ENCODE results near the gene CD52. TPM values are rescaled to one million over a fixed set of nuclear protein-coding genes. Genes with fewer than 3 reads are reported as not detected.

The CD52 gene
- total RNA-seq, 1 donor from 2014 or later = 449 TPM

DNA sequence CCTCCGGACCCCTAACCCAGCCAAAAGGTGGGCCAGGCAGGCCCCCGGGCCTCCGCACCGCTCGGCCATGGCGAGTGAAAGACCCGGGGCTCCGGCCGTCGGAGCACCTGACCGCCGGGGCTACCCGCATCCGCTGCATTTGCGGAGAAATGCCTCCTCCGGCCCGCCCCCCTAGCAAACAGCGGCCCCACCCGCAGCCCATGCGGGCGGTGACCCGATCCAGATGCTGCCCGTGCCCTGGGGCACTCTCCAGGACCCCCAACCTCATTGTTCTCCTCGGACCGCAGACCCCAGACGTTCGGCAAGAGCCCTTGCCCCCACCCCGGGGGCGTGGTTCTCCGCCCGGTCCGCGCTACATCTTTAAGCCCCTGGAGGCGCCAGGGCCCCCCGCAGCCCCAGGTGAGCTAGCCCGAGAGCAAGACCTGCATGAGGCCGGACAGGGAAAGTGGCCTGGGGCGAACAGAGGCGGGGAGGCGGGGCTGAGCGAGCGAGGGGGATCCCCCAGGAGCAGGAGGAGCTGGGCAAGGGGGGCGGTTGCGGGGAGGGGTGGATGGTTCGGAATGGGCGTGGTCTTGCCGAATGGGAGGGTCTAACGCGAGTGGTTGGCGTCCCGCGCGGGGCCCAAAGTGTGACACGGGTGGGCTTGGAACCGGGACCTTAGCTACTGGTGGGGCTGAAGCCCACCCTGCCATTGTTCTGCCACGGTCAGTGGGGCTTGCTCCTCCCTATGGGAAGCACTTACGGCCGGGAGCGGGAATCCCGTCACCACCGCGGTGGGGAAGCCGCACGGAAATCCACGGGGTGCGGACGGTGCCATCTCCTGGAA, 42.4 kb downstream of the CD52 start:
- Mint-ChIP-seq H3K27me3 (peaks cover 19% of the 10 kb centered on the region), H3K27ac (no peak overlapping the region), H3K36me3 (ENCODE audit: low read depth) (no peaks in the 10 kb centered on the region), H3K9me3 (no peaks in the 10 kb centered on the region), H3K4me3 (peak overlapping the region; percentile 72), H3K4me1 (peaks cover 29% of the 10 kb centered on the region)
- ATAC-seq (ENCODE audit: low read depth) = peak; percentile 65
- intact Hi-C loops (cut with micrococcal nuclease) = loop anchor here (1.0 kb wide), 1 partner anchor 49 kb away; no protein-coding TSS in a partner anchor
- TF ChIP-seq, protein P1, sequence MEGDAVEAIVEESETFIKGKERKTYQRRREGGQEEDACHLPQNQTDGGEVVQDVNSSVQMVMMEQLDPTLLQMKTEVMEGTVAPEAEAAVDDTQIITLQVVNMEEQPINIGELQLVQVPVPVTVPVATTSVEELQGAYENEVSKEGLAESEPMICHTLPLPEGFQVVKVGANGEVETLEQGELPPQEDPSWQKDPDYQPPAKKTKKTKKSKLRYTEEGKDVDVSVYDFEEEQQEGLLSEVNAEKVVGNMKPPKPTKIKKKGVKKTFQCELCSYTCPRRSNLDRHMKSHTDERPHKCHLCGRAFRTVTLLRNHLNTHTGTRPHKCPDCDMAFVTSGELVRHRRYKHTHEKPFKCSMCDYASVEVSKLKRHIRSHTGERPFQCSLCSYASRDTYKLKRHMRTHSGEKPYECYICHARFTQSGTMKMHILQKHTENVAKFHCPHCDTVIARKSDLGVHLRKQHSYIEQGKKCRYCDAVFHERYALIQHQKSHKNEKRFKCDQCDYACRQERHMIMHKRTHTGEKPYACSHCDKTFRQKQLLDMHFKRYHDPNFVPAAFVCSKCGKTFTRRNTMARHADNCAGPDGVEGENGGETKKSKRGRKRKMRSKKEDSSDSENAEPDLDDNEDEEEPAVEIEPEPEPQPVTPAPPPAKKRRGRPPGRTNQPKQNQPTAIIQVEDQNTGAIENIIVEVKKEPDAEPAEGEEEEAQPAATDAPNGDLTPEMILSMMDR (IDR thresholded peaks at IDR 0.05) = no peak
- ChIA-PET CTCF (no interaction called here), POLR2A (interaction anchor here (0.6 to 2.2 kb wide), 4 partner anchors 23 to 363 kb away, joined by 3 to 8 read pairs (median 4); partner anchors contain the start of gene PAFAH2)
- peak; percentile 50 for DNase-seq

DNA sequence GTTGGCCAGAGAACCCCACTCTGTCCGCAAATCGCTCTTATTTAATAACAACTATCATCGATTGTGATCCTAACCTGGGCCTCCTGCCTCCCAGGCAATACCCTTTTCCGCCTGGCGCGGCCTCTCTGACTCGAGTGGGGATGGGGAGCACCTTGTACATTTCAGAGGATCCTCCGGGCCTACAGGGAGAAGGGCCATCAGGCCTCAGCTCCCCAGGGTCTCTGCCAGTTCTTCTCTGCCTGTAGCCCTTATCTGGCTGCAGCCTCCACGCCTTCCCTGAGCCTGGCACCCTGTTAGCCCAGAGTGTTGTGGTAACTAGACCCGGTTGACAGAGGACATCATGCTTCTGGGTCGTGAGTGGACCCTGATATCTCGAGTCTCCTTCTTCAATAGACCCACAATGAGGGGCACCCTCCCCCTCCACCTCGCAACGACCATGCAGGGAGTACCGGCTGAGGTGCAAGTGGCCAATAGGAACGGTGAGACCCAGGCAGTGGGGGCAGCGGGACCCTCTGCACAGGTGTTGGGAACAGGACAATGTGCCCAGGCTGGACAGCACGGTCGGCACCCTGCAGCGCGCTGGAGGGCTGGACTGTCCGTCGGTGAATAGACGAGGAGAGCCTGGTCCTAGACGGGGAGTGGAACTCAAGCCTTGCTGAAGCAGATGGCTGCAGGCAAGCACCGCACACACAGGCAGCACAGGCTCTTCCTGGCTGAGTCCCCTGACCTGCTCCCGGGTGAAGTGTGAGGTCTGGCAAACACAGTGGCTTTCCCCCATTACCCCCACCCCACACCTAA, 43.2 kb downstream of the CD52 start:
- POLR2A ChIA-PET = interaction anchor here (0.6 to 2.2 kb wide), 6 partner anchors 22 to 363 kb away, joined by 3 to 8 read pairs (median 3); partner anchors contain the start of gene PAFAH2
- DNase-seq (no peak), ATAC-seq (ENCODE audit: low read depth) (no peak)
- Mint-ChIP-seq H3K4me3 (peak overlapping the region; percentile 72), H3K27ac (no peak overlapping the region), H3K27me3 (peaks cover 18% of the 10 kb centered on the region), H3K4me1 (peaks cover 29% of the 10 kb centered on the region), H3K9me3 (no peaks in the 10 kb centered on the region), H3K36me3 (ENCODE audit: low read depth) (no peaks in the 10 kb centered on the region)
- CTCF ChIA-PET = interaction anchor here (0.9 to 1.8 kb wide), 4 partner anchors 17 to 256 kb away, joined by 3 to 7 read pairs (median 6); no protein-coding TSS in a partner anchor
- TF ChIP-seq, protein P1 (IDR thresholded peaks at IDR 0.05) = no peak
- intact Hi-C loops (cut with micrococcal nuclease) = loop anchor here (1.0 kb wide), 1 partner anchor 48 kb away; no protein-coding TSS in a partner anchor

DNA sequence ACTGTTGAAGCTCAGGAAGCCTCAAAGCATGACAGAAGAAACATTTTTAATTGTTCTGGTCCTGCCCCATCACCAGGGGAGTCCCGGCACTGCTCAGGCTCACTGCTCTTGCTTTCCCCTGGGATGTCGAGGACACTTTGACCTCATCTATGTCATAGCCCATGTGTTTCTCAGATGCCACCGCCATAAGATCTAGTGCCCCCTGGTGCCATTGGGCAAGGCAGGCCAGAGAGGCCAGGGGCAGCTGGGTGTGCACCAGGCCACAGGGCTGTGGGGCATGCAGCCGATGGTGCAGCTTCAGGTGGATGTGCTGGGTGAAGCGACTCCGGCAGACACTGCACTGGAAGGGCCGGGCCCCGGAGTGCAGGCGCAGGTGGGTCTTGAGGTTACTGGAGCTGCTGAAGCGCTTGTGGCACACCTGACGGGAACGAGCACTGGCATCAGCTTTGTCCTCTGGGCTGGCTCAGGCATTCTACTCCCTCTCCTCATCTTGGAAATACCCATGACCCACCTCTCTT, 43.9 kb downstream of the CD52 start:
- no peak overlapping the region for H3K27ac Mint-ChIP-seq
- CTCF ChIA-PET = interaction anchor here (0.9 to 1.8 kb wide), 12 partner anchors 16 to 257 kb away, joined by 3 to 7 read pairs (median 4); partner anchors contain the start of gene ZNF593
- ATAC-seq (ENCODE audit: low read depth) (peak; percentile 61), DNase-seq (no peak)
- POLR2A ChIA-PET = interaction anchor here (1.0 to 2.2 kb wide), 3 partner anchors 23 to 43 kb away, joined by 3 to 8 read pairs (median 3); no protein-coding TSS in a partner anchor
- H3K4me3 Mint-ChIP-seq = no peak overlapping the region
- TF ChIP-seq, protein P1 (IDR thresholded peaks at IDR 0.05) = no peak
- H3K4me1 Mint-ChIP-seq = peaks cover 29% of the 10 kb centered on the region
- H3K27me3 Mint-ChIP-seq = peaks cover 21% of the 10 kb centered on the region
- H3K9me3 Mint-ChIP-seq = no peaks in the 10 kb centered on the region
- intact Hi-C loops (cut with micrococcal nuclease) = no loop called here
- H3K36me3 Mint-ChIP-seq (ENCODE audit: low read depth) = no peaks in the 10 kb centered on the region

DNA sequence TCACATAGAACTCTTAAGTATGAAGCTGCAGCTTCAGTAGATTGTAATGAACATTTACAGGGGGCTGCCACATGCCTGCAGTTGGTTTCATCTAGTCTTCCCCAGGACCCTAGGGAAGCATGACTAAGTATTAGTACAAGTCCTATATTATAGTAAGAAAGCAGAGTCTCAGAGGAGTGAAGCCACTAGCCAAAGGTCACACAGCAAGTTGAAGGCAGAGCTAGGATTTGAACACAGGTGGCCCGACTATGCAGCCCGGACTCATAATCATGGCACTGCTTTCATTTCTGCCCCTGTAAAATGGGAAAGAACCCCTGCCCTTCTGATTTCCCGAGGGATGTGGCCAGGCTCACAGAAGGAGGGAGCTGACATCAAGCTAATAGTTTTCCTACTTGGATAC, 44.6 kb downstream of the CD52 start:
- H3K27me3 Mint-ChIP-seq = peaks cover 21% of the 10 kb centered on the region
- peaks cover 29% of the 10 kb centered on the region for H3K4me1 Mint-ChIP-seq
- H3K4me3 Mint-ChIP-seq = peak overlapping the region; percentile 9
- ChIA-PET POLR2A (interaction anchor here (0.6 to 1.5 kb wide), 2 partner anchors 24 to 39 kb away, joined by 3 read pairs; no protein-coding TSS in a partner anchor), CTCF (interaction anchor here (0.9 to 1.8 kb wide), 12 partner anchors 16 to 257 kb away, joined by 3 to 7 read pairs (median 4); partner anchors contain the start of gene ZNF593)
- no peaks in the 10 kb centered on the region for H3K36me3 Mint-ChIP-seq (ENCODE audit: low read depth)
- intact Hi-C loops (cut with micrococcal nuclease) = no loop called here
- DNase-seq (no peak), ATAC-seq (ENCODE audit: low read depth) (no peak)
- no peaks in the 10 kb centered on the region for H3K9me3 Mint-ChIP-seq
- TF ChIP-seq, protein P1 (IDR thresholded peaks at IDR 0.05) = no peak
- no peak overlapping the region for H3K27ac Mint-ChIP-seq

Data from activated B cell treated with CpG ODN at 0.5 μM for 24 hours (primary cell).